ENCODE results near the gene PRODH2.

GRCh38 chr19:35788205-35788960 is 24.3 kb downstream of the PRODH2 start:
- TF ChIP-seq POLR2A (IDR thresholded peaks at IDR 0.05) = no peak
- TF ChIP-seq, protein P1, sequence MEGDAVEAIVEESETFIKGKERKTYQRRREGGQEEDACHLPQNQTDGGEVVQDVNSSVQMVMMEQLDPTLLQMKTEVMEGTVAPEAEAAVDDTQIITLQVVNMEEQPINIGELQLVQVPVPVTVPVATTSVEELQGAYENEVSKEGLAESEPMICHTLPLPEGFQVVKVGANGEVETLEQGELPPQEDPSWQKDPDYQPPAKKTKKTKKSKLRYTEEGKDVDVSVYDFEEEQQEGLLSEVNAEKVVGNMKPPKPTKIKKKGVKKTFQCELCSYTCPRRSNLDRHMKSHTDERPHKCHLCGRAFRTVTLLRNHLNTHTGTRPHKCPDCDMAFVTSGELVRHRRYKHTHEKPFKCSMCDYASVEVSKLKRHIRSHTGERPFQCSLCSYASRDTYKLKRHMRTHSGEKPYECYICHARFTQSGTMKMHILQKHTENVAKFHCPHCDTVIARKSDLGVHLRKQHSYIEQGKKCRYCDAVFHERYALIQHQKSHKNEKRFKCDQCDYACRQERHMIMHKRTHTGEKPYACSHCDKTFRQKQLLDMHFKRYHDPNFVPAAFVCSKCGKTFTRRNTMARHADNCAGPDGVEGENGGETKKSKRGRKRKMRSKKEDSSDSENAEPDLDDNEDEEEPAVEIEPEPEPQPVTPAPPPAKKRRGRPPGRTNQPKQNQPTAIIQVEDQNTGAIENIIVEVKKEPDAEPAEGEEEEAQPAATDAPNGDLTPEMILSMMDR (IDR thresholded peaks at IDR 0.05) = no peak

Measured in suprapubic skin (tissue), 3 donors.